Stimulated activated CD8-positive, alpha-beta memory T cell treated with anti-CD3 and anti-CD28 coated beads, Interleukin-15, amount 100 ng/mL, for 1 hour (primary cell): ENCODE results near the gene FMN1.
"Not testable (repeated sequence)": the region's sequence is repeated elsewhere in the genome, so short reads cannot be mapped to it uniquely, and the experiment has no call there.

Source experiments
- DNase-seq: peaks from one replicate; pipeline ENCODE4 v3.0.0-alpha.2; 2020; ENCODE audit warnings: low read depth

The FMN1 gene

GRCh38 chr15:32856753-32857152, 337.8 kb downstream of the FMN1 start:
- DNase-seq: no peak

- no peak for DNase-seq
Measured at GRCh38 chr15:32855942-32856341, 338.6 kb downstream of the FMN1 start.

GRCh38 chr15:32853592-32853991, 340.9 kb downstream of the FMN1 start:
- DNase-seq: no peak

GRCh38 chr15:32852771-32853170, 341.7 kb downstream of the FMN1 start:
- DNase-seq: no peak

GRCh38 chr15:32852017-32852416, 342.5 kb downstream of the FMN1 start:
- DNase-seq: no peak

GRCh38 chr15:32851572-32851971, 342.9 kb downstream of the FMN1 start:
- DNase-seq: no peak

- DNase-seq: no peak
Measured at GRCh38 chr15:32849769-32850668, 344.5 kb downstream of the FMN1 start.

GRCh38 chr15:32846671-32847070, 347.8 kb downstream of the FMN1 start:
- DNase-seq: not testable (repeated sequence)

GRCh38 chr15:32844118-32844711, 350.3 kb downstream of the FMN1 start:
- DNase-seq: no peak

GRCh38 chr15:32843219-32843815, 351.2 kb downstream of the FMN1 start:
- DNase-seq: no peak

- DNase-seq: no peak
Measured at GRCh38 chr15:32842081-32842480, 352.4 kb downstream of the FMN1 start.

GRCh38 chr15:32840507-32841245, 353.8 kb downstream of the FMN1 start:
- no peak for DNase-seq

- no peak for DNase-seq
Measured at GRCh38 chr15:32838820-32839219, 355.7 kb downstream of the FMN1 start.

- no peak for DNase-seq
Measured at GRCh38 chr15:32838338-32838737, 356.2 kb downstream of the FMN1 start.

GRCh38 chr15:32837935-32838334, 356.6 kb downstream of the FMN1 start:
- no peak for DNase-seq

- DNase-seq: no peak
Measured at GRCh38 chr15:32834156-32834555, 360.4 kb downstream of the FMN1 start.

GRCh38 chr15:32833379-32833821, 361.1 kb downstream of the FMN1 start:
- DNase-seq: no peak

GRCh38 chr15:32831485-32831884, 363.0 kb downstream of the FMN1 start:
- no peak for DNase-seq

GRCh38 chr15:32830241-32830640, 364.3 kb downstream of the FMN1 start:
- no peak for DNase-seq

GRCh38 chr15:32829436-32829835, 365.1 kb downstream of the FMN1 start:
- no peak for DNase-seq

GRCh38 chr15:32828507-32829186, 365.9 kb downstream of the FMN1 start:
- DNase-seq: no peak

- DNase-seq: no peak
Measured at GRCh38 chr15:32826685-32827084, 367.8 kb downstream of the FMN1 start.
